Stomach (tissue), 4 donors: Measurements from ENCODE around the gene ARID5B.

Experiments
- POLR2A ChIP-seq, 4 donors: fragments of 450-650 bp; IDR thresholded peaks; one replicate each; pipeline ENCODE4 v1.6.1; 2016; ENCODE audit warnings: antibody characterized with exemption in 4 of 4, control low read depth in 2 of 4, mild to moderate bottlenecking in 1 of 4, moderate library complexity in 1 of 4
- POLR2AphosphoS5 ChIP-seq, 3 donors: sonication (generic); formaldehyde crosslinking; IDR thresholded peaks; one replicate each; pipeline ENCODE4 v1.6.1; 2016; ENCODE audit warnings: antibody characterized with exemption in 3 of 3
- TF ChIP-seq, protein P1 (sequence below), 7 experiments: fragments of 450-650 bp in 4 of 7; fragments of 200-600 bp in 3 of 7; sonication (generic) in 3 of 7; IDR thresholded peaks; one replicate each; pipeline ENCODE4 v1.5.1; 2016 to 2019; ENCODE audit warnings: antibody characterized with exemption in 7 of 7, control low read depth in 2 of 7, mild to moderate bottlenecking in 1 of 7

DNA sequence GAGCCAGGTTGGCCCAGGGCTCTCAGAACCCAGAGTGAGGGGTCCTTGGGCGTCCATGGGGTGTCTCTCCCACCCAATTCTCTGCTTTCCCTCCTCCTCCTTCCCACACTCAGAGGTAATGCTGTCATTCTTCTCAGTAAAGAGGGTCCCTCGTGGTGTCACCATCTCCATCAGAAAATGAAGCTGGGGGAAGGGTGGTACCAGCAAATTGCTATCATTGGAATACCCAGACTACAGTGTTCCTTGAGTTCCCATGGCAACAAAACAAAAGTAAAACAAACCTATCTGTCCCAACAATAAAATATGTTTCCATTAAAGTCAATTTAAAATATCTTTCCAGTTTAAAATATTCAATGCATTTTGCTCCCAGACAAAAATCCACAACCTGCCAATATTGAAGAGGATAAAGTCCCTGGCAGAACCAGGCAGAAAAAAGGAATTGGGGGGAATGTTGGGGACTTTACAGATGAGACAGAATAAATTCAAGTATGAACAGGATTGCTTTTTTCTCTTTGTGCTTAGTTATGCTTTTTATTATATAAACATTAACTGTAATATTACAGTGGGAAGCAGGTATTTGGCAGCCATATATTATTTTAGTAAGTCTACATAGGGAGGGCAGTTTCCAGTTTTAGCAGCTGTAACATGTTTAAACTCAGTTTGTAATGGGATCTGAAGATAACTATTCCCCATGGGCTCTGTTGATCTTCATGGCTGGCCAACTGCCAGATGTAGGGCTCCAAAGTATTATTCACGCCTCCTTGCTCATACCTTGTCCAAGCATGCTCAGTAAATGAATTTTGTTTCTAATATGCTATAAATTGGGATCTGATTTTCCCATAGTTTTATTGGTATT is 182.1 kb downstream of the ARID5B start:
- TF ChIP-seq, protein P1, sequence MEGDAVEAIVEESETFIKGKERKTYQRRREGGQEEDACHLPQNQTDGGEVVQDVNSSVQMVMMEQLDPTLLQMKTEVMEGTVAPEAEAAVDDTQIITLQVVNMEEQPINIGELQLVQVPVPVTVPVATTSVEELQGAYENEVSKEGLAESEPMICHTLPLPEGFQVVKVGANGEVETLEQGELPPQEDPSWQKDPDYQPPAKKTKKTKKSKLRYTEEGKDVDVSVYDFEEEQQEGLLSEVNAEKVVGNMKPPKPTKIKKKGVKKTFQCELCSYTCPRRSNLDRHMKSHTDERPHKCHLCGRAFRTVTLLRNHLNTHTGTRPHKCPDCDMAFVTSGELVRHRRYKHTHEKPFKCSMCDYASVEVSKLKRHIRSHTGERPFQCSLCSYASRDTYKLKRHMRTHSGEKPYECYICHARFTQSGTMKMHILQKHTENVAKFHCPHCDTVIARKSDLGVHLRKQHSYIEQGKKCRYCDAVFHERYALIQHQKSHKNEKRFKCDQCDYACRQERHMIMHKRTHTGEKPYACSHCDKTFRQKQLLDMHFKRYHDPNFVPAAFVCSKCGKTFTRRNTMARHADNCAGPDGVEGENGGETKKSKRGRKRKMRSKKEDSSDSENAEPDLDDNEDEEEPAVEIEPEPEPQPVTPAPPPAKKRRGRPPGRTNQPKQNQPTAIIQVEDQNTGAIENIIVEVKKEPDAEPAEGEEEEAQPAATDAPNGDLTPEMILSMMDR (IDR thresholded peaks at IDR 0.05) = no peak
- TF ChIP-seq POLR2A (IDR thresholded peaks at IDR 0.05) = no peak
- TF ChIP-seq POLR2AphosphoS5 (IDR thresholded peaks at IDR 0.05) = peak in 1 of 3 donors; percentile 42
